Natural killer cell (primary cell): Measurements from ENCODE around the gene NUB1. TPM values are rescaled to one million over a fixed set of nuclear protein-coding genes. Genes with fewer than 3 reads are reported as not detected.

Experiments
- ATAC-seq, 3 donors: fragments of 150-1000 bp in 2 of 3; fragments of 200-7000 bp in 1 of 3; cut with Tn5 transposase; 1 replicate in 1 of 3; 2 replicates in 2 of 3; pipeline ENCODE4 v1.10.0; 2021; ENCODE audit warnings: mild to moderate bottlenecking in 2 of 3, moderate library complexity in 2 of 3
- DNase-seq, 2 donors: peaks; one replicate each; pipeline versions ENCODE4 v3.0.0 to v3.0.0-alpha.2; 2013 to 2021; ENCODE audit warnings: mixed read lengths in 1 of 2
- H3K27ac ChIP-seq: one replicate; pipeline ENCODE4 v1.5.1; 2013; ENCODE audit warnings: mild to moderate bottlenecking, low read length
- H3K27me3 ChIP-seq: one replicate; pipeline ENCODE4 v1.6.1; 2013; ENCODE audit warnings: low read length; ENCODE audit not compliant: control insufficient read depth, insufficient read depth
- H3K36me3 ChIP-seq: one replicate; pipeline ENCODE4 v1.6.1; 2013; ENCODE audit warnings: low read length; ENCODE audit not compliant: control insufficient read depth, insufficient read depth
- H3K4me1 ChIP-seq: one replicate; pipeline ENCODE4 v1.6.1; 2013; ENCODE audit warnings: low read length; ENCODE audit not compliant: control insufficient read depth, insufficient read depth
- H3K4me3 ChIP-seq: one replicate; pipeline ENCODE4 v1.5.1; 2013; ENCODE audit warnings: low read length
- H3K9me3 ChIP-seq: one replicate; pipeline ENCODE4 v1.6.1; 2013; ENCODE audit warnings: low read length; ENCODE audit not compliant: control insufficient read depth, insufficient read depth
- H3K27ac Mint-ChIP-seq, 2 donors: one replicate each; pipeline ENCODE4 v1.8.0; 2022; ENCODE audit warnings: mild to moderate bottlenecking in 2 of 2, mixed read lengths in 2 of 2, moderate library complexity in 1 of 2
- H3K27me3 Mint-ChIP-seq, 2 donors: one replicate each; pipeline ENCODE4 v1.8.0; 2022; ENCODE audit warnings: low read depth in 2 of 2, mixed read lengths in 2 of 2
- H3K36me3 Mint-ChIP-seq: one replicate; pipeline ENCODE4 v1.8.0; 2022; ENCODE audit warnings: mixed read lengths
- H3K4me1 Mint-ChIP-seq, 2 donors: one replicate each; pipeline ENCODE4 v1.8.0; 2022; ENCODE audit warnings: mixed read lengths in 2 of 2
- H3K4me3 Mint-ChIP-seq: one replicate; pipeline ENCODE4 v1.8.0; 2022; ENCODE audit warnings: mild to moderate bottlenecking, moderate library complexity, mixed read lengths
- H3K9me3 Mint-ChIP-seq, 2 donors: one replicate each; pipeline ENCODE4 v1.8.0; 2022; ENCODE audit warnings: mixed read lengths in 2 of 2
- CTCF ChIP-seq: fragments of 200-600 bp; IDR thresholded peaks from one replicate; pipeline ENCODE4 v1.8.0; 2022; ENCODE audit warnings: antibody characterized with exemption
- WGBS: methylation state at CpG from one replicate; pipeline ENCODE4 v1.1.7; 2013; ENCODE audit warnings: missing lambda C conversion rate; ENCODE audit not compliant: insufficient coverage; 5-methylcytosine and 5-hydroxymethylcytosine counted together
- intact Hi-C: fragments of 100-400 bp; cut with micrococcal nuclease; formaldehyde crosslinking; loops from one replicate; pipeline ENCODE4 v1.14.2; 2022
- total RNA-seq, 4 donors: library from RNA; stranded (reverse); fragments of 120-200 nt in 1 of 4; gene quantifications; one replicate each; pipeline versions ENCODE4 v1.2.3 to v1.2.4, GENCODE V29; 2013 to 2022

NUB1 gene
- total RNA-seq, 3 donors from 2014 or later (not counting 1 experiment from before 2014, with no cell fraction given) = 110 to 113 (median 111) TPM

- intact Hi-C loops = no loop called here
- Histone ChIP-seq H3K9me3 (peaks cover 3% of the 10 kb centered on the region), H3K36me3 (no peaks in the 10 kb centered on the region), H3K4me3 (no peak overlapping the region), H3K27ac (no peak overlapping the region), H3K4me1 (no peaks in the 10 kb centered on the region), H3K27me3 (no peaks in the 10 kb centered on the region)
- Mint-ChIP-seq H3K27me3 (peaks cover 2 to 12% of the 10 kb centered on the region in 2 donors), H3K9me3 (no peaks in the 10 kb centered on the region), H3K4me3 (no peak overlapping the region), H3K4me1 (no peaks in the 10 kb centered on the region), H3K27ac (no peak overlapping the region), H3K36me3 (no peaks in the 10 kb centered on the region)
- 92% methylated on average over 2 of the region's 2 CpGs for WGBS
- ATAC-seq (no peak), DNase-seq (no peak)
- TF ChIP-seq CTCF = no peak
These were observed 14.6 kb upstream of the NUB1 start for GRCh38 chr7:151327022-151327421.

DNA sequence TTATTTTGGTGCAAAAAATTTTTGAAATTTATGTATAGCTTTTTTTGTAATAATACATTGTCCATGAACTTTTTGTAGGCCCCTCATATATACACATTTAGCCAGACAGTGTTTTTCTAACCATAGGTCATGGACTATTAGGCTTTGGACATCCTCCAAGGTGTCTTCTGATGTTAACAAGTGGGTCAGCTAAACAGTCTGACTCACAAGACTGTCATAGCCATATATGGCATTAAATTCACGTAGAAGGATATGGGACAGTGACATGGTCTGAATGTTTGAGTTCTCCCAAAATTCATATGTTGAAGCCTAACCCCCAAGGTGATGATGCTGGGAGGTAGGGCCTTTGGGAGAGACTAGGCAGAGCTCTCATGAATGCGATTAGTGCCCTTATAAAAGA lies 14.0 kb upstream of the NUB1 start:
- 100% methylated on average over 1 of the region's 2 CpGs for WGBS
- H3K36me3 Mint-ChIP-seq = no peaks in the 10 kb centered on the region
- intact Hi-C loops = no loop called here
- H3K4me3 Mint-ChIP-seq = no peak overlapping the region
- H3K27me3 Mint-ChIP-seq = peaks cover 2 to 12% of the 10 kb centered on the region in 2 donors
- H3K27ac Mint-ChIP-seq = no peak overlapping the region
- ATAC-seq (no peak), DNase-seq (no peak)
- Histone ChIP-seq H3K27me3 (no peaks in the 10 kb centered on the region), H3K4me3 (no peak overlapping the region), H3K4me1 (no peaks in the 10 kb centered on the region), H3K9me3 (peaks cover 3% of the 10 kb centered on the region), H3K36me3 (no peaks in the 10 kb centered on the region), H3K27ac (no peak overlapping the region)
- TF ChIP-seq CTCF = no peak
- no peaks in the 10 kb centered on the region for H3K9me3 Mint-ChIP-seq
- H3K4me1 Mint-ChIP-seq = no peaks in the 10 kb centered on the region

DNA sequence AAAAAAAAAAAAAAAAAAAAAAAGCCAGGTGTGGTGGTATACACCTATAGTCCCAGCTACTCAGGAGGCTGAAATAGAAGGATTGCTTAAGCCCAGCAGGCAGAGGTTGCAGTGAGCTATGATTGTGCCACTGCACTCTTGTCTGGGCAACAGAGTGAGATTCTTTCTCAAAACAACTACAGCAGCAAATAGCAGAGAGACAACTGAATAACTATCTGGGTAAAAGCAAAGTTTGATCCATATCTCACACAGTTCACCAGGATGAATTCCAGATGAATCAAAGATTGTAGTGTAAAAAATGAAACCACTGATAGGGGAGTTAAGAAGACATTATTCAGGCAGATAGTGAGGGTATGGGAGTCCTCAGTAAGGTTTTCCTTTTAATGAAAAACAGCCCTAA lies 11.4 kb upstream of the NUB1 start:
- Mint-ChIP-seq H3K4me1 (no peaks in the 10 kb centered on the region), H3K9me3 (no peaks in the 10 kb centered on the region), H3K4me3 (no peak overlapping the region), H3K27me3 (peaks cover 0 to 2% of the 10 kb centered on the region in 2 donors), H3K36me3 (no peaks in the 10 kb centered on the region), H3K27ac (no peak overlapping the region)
- no peak for TF ChIP-seq CTCF
- no peaks in the 10 kb centered on the region for H3K4me1 ChIP-seq
- no peaks in the 10 kb centered on the region for H3K36me3 ChIP-seq
- DNase-seq (no peak), ATAC-seq (no peak)
- H3K27ac ChIP-seq = no peak overlapping the region
- H3K9me3 ChIP-seq = peaks cover 3% of the 10 kb centered on the region
- intact Hi-C loops = no loop called here
- H3K4me3 ChIP-seq = no peak overlapping the region
- no peaks in the 10 kb centered on the region for H3K27me3 ChIP-seq

GRCh38 chr7:151330661-151331060 lies 11.0 kb upstream of the NUB1 start:
- H3K4me1 ChIP-seq = no peaks in the 10 kb centered on the region
- no peak overlapping the region for H3K27ac ChIP-seq
- ATAC-seq (no peak), DNase-seq (no peak)
- no peak for TF ChIP-seq CTCF
- no peak overlapping the region for H3K4me3 ChIP-seq
- peaks cover 3% of the 10 kb centered on the region for H3K9me3 ChIP-seq
- WGBS = 75% methylated on average over 2 of the region's 3 CpGs
- H3K4me1 Mint-ChIP-seq = no peaks in the 10 kb centered on the region
- intact Hi-C loops = no loop called here
- H3K27me3 ChIP-seq = no peaks in the 10 kb centered on the region
- no peak overlapping the region for H3K4me3 Mint-ChIP-seq
- H3K27ac Mint-ChIP-seq = no peak overlapping the region
- H3K27me3 Mint-ChIP-seq = no peaks in the 10 kb centered on the region
- no peaks in the 10 kb centered on the region for H3K36me3 Mint-ChIP-seq
- H3K36me3 ChIP-seq = no peaks in the 10 kb centered on the region
- H3K9me3 Mint-ChIP-seq = no peaks in the 10 kb centered on the region
